GM23338 (cell line): ENCODE data around the gene PARD3. TPM values are rescaled to one million over a fixed set of nuclear protein-coding genes. Genes with fewer than 3 reads are reported as not detected.
A peak's percentile ranks its signal among the peaks of the same experiment; 100 is the strongest.

ENCODE experiments used
- ATAC-seq: fragments of 200-7000 bp; cut with Tn5 transposase; 3 replicates; pipeline ENCODE4 v1.9.1; 2020
- DNase-seq: peaks from one replicate; pipeline ENCODE4 v3.0.0-alpha.2; 2015; ENCODE audit warnings: low spot score
- H2AFZ ChIP-seq: fragments of 200-600 bp; sonication (generic); 2 replicates; pipeline ENCODE4 v1.8.0; 2016; ENCODE audit warnings: antibody characterized with exemption, mild to moderate bottlenecking, moderate library complexity
- H3F3A ChIP-seq: fragments of 200-600 bp; sonication (generic); replicated peaks from 2 replicates; pipeline ENCODE4 v1.8.0; 2017; ENCODE audit warnings: antibody characterized with exemption, mixed run types, low read depth
- H3K27ac ChIP-seq: fragments of 200-600 bp; sonication (generic); 2 replicates; pipeline ENCODE4 v1.6.1; 2016; ENCODE audit warnings: low read depth
- H3K27me3 ChIP-seq: fragments of 200-600 bp; sonication (generic); 2 replicates; pipeline ENCODE4 v1.8.0; 2016; ENCODE audit warnings: mild to moderate bottlenecking, mixed run types, moderate library complexity; ENCODE audit not compliant: insufficient read depth
- H3K36me3 ChIP-seq: fragments of 200-600 bp; sonication (generic); 2 replicates; pipeline ENCODE4 v1.8.0; 2016; ENCODE audit warnings: mild to moderate bottlenecking; ENCODE audit not compliant: insufficient read depth
- H3K4me1 ChIP-seq: fragments of 200-600 bp; sonication (generic); 2 replicates; pipeline ENCODE4 v1.8.0; 2016; ENCODE audit warnings: mild to moderate bottlenecking, moderate library complexity; ENCODE audit not compliant: insufficient read depth
- H3K4me2 ChIP-seq: fragments of 200-600 bp; sonication (generic); 2 replicates; pipeline ENCODE4 v1.7.1; 2017; ENCODE audit warnings: mixed run types
- H3K4me3 ChIP-seq: fragments of 200-600 bp; sonication (generic); 2 replicates; pipeline ENCODE4 v1.6.1; 2016; ENCODE audit warnings: mixed run types
- H3K79me2 ChIP-seq: fragments of 200-600 bp; sonication (generic); replicated peaks from 2 replicates; pipeline ENCODE4 v1.8.0; 2017; ENCODE audit warnings: mild to moderate bottlenecking; ENCODE audit not compliant: insufficient read depth
- H3K9me2 ChIP-seq: fragments of 200-600 bp; sonication (generic); 2 replicates; pipeline ENCODE4 v1.8.0; 2017; ENCODE audit not compliant: insufficient read depth
- H4K20me1 ChIP-seq: fragments of 200-600 bp; sonication (generic); replicated peaks from 2 replicates; pipeline ENCODE4 v1.8.0; 2017; ENCODE audit warnings: mild to moderate bottlenecking; ENCODE audit not compliant: insufficient read depth
- H3K27ac Mint-ChIP-seq: 2 replicates; pipeline ENCODE4 v1.8.0; 2020; ENCODE audit warnings: inconsistent platforms, mild to moderate bottlenecking, moderate library complexity, mixed read lengths
- H3K27me3 Mint-ChIP-seq: 3 replicates; pipeline ENCODE4 v1.8.0; 2022; ENCODE audit warnings: low read depth, mild to moderate bottlenecking, moderate library complexity, mixed read lengths, inconsistent platforms; ENCODE audit not compliant: insufficient read depth, poor library complexity
- H3K36me3 Mint-ChIP-seq: 3 replicates; pipeline ENCODE4 v1.8.0; 2021; ENCODE audit warnings: low read depth, mild to moderate bottlenecking, inconsistent platforms, moderate library complexity, mixed read lengths
- H3K4me1 Mint-ChIP-seq: 3 replicates; pipeline ENCODE4 v1.8.0; 2020; ENCODE audit warnings: mild to moderate bottlenecking, inconsistent platforms, mixed read lengths
- H3K4me3 Mint-ChIP-seq: 3 replicates; pipeline ENCODE4 v1.8.0; 2021; ENCODE audit warnings: moderate library complexity, mild to moderate bottlenecking, inconsistent platforms, mixed read lengths
- H3K9me3 Mint-ChIP-seq: 3 replicates; pipeline ENCODE4 v1.8.0; 2020; ENCODE audit warnings: moderate library complexity, mild to moderate bottlenecking, inconsistent platforms, mixed read lengths
- CREB1 ChIP-seq: fragments of 250-450 bp; sonication (Bioruptor Pico); IDR thresholded peaks from 2 replicates; pipeline ENCODE4 v1.5.0; 2020; ENCODE audit warnings: low read depth, mild to moderate bottlenecking, moderate library complexity
- EZH2 ChIP-seq: fragments of 200-600 bp; sonication (generic); IDR thresholded peaks from one replicate; pipeline ENCODE4 v1.8.0; 2017; ENCODE audit warnings: antibody characterized with exemption, mild to moderate bottlenecking, low read depth; ENCODE audit not compliant: unreplicated experiment
- ZNF114 ChIP-seq: fragments of 250-450 bp; sonication (Bioruptor Pico); IDR thresholded peaks from 2 replicates; pipeline ENCODE4 v1.5.0; 2020; ENCODE audit warnings: mild to moderate bottlenecking, moderate library complexity
- ZNF331 ChIP-seq: fragments of 250-450 bp; sonication (Bioruptor Pico); IDR thresholded peaks from 2 replicates; pipeline ENCODE4 v1.5.0; 2020; ENCODE audit warnings: low read depth, mild to moderate bottlenecking, moderate library complexity
- ZNF462 ChIP-seq: fragments of 250-450 bp; sonication (Bioruptor Pico); IDR thresholded peaks from 2 replicates; pipeline ENCODE4 v1.5.0; 2020; ENCODE audit warnings: mild to moderate bottlenecking, moderate library complexity
- polyA plus RNA-seq: library from polyadenylated mRNA; unstranded; fragments of >200 nt; fragmentation: Nextera tagmentation; extraction: Ambion mirVana; gene quantifications from 2 replicates; pipeline ENCODE4 v1.2.1, GENCODE V29; 2016
- total RNA-seq: library from RNA; depleted of rRNA; stranded (reverse); fragments of >200 nt; shearing (Covaris generic); gene quantifications from 2 replicates; pipeline ENCODE4 v1.2.3, GENCODE V29; 2014
- TF ChIP-seq, protein P1 (sequence below), 2 experiments: fragments of 200-600 bp in 1 of 2; sonication (generic) in 1 of 2; conservative IDR thresholded peaks; 2 replicates each; pipeline versions ENCODE4 v1.5.1 to v1.6.1; 2016 to 2017; ENCODE audit warnings: antibody characterized with exemption in 2 of 2, low read depth in 2 of 2, mild to moderate bottlenecking in 2 of 2, moderate library complexity in 1 of 2
- TF ChIP-seq, protein P2 (sequence below): IDR thresholded peaks from one replicate; pipeline ENCODE4 v1.6.1; 2018; ENCODE audit warnings: antibody characterized with exemption; ENCODE audit not compliant: unreplicated experiment
- TF ChIP-seq, protein P3 (sequence below): IDR thresholded peaks from 2 replicates; pipeline ENCODE4 v1.6.1; 2016; ENCODE audit warnings: antibody characterized with exemption

PARD3 gene
- total and polyA plus RNA-seq, 2 experiments from 2014 or later = 30.2 to 51.4 TPM

- Histone ChIP-seq H2AFZ (no peak overlapping the region), H3K4me1 (no peaks in the 10 kb centered on the region), H3K4me2 (no peak overlapping the region), H3K27ac (no peak overlapping the region), H3F3A (no peaks in the 10 kb centered on the region), H3K36me3 (no peaks in the 10 kb centered on the region), H3K27me3 (no peaks in the 10 kb centered on the region), H3K4me3 (no peak overlapping the region), H3K79me2 (no peaks in the 10 kb centered on the region), H4K20me1 (no peaks in the 10 kb centered on the region; the same call in 1 of the 2 replicates), H3K9me2 (no peaks in the 10 kb centered on the region; the same call in 1 of the 2 replicates)
- no peak for ATAC-seq
- Mint-ChIP-seq H3K4me1 (peaks cover 13% of the 10 kb centered on the region), H3K4me3 (no peak overlapping the region), H3K27me3 (no peaks in the 10 kb centered on the region), H3K27ac (0 out of 2 replicates have a peak overlapping the region, but pooled peaks have one; percentile 77), H3K36me3 (no peaks in the 10 kb centered on the region), H3K9me3 (no peaks in the 10 kb centered on the region)
- TF ChIP-seq, protein P1, sequence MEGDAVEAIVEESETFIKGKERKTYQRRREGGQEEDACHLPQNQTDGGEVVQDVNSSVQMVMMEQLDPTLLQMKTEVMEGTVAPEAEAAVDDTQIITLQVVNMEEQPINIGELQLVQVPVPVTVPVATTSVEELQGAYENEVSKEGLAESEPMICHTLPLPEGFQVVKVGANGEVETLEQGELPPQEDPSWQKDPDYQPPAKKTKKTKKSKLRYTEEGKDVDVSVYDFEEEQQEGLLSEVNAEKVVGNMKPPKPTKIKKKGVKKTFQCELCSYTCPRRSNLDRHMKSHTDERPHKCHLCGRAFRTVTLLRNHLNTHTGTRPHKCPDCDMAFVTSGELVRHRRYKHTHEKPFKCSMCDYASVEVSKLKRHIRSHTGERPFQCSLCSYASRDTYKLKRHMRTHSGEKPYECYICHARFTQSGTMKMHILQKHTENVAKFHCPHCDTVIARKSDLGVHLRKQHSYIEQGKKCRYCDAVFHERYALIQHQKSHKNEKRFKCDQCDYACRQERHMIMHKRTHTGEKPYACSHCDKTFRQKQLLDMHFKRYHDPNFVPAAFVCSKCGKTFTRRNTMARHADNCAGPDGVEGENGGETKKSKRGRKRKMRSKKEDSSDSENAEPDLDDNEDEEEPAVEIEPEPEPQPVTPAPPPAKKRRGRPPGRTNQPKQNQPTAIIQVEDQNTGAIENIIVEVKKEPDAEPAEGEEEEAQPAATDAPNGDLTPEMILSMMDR (conservative IDR thresholded peaks at IDR 0.05; ENCODE audit: low read depth in 2 of 2) = no peak
- TF ChIP-seq, protein P2, sequence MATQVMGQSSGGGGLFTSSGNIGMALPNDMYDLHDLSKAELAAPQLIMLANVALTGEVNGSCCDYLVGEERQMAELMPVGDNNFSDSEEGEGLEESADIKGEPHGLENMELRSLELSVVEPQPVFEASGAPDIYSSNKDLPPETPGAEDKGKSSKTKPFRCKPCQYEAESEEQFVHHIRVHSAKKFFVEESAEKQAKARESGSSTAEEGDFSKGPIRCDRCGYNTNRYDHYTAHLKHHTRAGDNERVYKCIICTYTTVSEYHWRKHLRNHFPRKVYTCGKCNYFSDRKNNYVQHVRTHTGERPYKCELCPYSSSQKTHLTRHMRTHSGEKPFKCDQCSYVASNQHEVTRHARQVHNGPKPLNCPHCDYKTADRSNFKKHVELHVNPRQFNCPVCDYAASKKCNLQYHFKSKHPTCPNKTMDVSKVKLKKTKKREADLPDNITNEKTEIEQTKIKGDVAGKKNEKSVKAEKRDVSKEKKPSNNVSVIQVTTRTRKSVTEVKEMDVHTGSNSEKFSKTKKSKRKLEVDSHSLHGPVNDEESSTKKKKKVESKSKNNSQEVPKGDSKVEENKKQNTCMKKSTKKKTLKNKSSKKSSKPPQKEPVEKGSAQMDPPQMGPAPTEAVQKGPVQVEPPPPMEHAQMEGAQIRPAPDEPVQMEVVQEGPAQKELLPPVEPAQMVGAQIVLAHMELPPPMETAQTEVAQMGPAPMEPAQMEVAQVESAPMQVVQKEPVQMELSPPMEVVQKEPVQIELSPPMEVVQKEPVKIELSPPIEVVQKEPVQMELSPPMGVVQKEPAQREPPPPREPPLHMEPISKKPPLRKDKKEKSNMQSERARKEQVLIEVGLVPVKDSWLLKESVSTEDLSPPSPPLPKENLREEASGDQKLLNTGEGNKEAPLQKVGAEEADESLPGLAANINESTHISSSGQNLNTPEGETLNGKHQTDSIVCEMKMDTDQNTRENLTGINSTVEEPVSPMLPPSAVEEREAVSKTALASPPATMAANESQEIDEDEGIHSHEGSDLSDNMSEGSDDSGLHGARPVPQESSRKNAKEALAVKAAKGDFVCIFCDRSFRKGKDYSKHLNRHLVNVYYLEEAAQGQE = no peak
- no peak for TF ChIP-seq CREB1
- TF ChIP-seq, protein P3, sequence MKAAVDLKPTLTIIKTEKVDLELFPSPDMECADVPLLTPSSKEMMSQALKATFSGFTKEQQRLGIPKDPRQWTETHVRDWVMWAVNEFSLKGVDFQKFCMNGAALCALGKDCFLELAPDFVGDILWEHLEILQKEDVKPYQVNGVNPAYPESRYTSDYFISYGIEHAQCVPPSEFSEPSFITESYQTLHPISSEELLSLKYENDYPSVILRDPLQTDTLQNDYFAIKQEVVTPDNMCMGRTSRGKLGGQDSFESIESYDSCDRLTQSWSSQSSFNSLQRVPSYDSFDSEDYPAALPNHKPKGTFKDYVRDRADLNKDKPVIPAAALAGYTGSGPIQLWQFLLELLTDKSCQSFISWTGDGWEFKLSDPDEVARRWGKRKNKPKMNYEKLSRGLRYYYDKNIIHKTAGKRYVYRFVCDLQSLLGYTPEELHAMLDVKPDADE = no peak
- TF ChIP-seq ZNF114 (CRISPR knock-in tag) = no peak
- no peak for TF ChIP-seq ZNF462 (CRISPR knock-in tag)
- no peak for TF ChIP-seq ZNF331 (CRISPR knock-in tag)
- TF ChIP-seq EZH2 = no peak
- DNase-seq = no peak
Observed at GRCh38 chr10:34121781-34122622, 693.1 kb downstream of the PARD3 start.
